SU-DHL-6 (cell line): Measurements from ENCODE around the gene SNX18.

Experiments
- CTCF ChIP-seq: fragments of 200-600 bp; sonication (generic); IDR thresholded peaks from one replicate; pipeline ENCODE4 v1.5.1; 2017; ENCODE audit warnings: antibody characterized with exemption, mild to moderate bottlenecking, low read length, moderate library complexity; ENCODE audit not compliant: insufficient read depth, poor library complexity, severe bottlenecking
- EZH2phosphoT487 ChIP-seq: fragments of 200-600 bp; sonication (generic), shearing (Covaris generic); conservative IDR thresholded peaks from 2 replicates; pipeline ENCODE4 v1.6.1; 2018; ENCODE audit warnings: mild to moderate bottlenecking, antibody characterized with exemption, low read length, moderate library complexity, mixed read lengths

- TF ChIP-seq EZH2phosphoT487 = no peak
- TF ChIP-seq CTCF = no peak
Measured at GRCh38 chr5:54534191-54535004, 16.8 kb downstream of the SNX18 start.
